HG03378 (cell line): ENCODE results near the gene PPM1G.
"Not testable (repeated sequence)": the region's sequence is repeated elsewhere in the genome, so short reads cannot be mapped to it uniquely, and the experiment has no call there.

ENCODE experiments used
- ATAC-seq: cut with Tn5 transposase; IDR thresholded peaks from one replicate; pipeline ENCODE4 v1.9.1; 2021; ENCODE audit warnings: mild to moderate bottlenecking, moderate library complexity; ENCODE audit not compliant: unreplicated experiment

The PPM1G gene, protein sequence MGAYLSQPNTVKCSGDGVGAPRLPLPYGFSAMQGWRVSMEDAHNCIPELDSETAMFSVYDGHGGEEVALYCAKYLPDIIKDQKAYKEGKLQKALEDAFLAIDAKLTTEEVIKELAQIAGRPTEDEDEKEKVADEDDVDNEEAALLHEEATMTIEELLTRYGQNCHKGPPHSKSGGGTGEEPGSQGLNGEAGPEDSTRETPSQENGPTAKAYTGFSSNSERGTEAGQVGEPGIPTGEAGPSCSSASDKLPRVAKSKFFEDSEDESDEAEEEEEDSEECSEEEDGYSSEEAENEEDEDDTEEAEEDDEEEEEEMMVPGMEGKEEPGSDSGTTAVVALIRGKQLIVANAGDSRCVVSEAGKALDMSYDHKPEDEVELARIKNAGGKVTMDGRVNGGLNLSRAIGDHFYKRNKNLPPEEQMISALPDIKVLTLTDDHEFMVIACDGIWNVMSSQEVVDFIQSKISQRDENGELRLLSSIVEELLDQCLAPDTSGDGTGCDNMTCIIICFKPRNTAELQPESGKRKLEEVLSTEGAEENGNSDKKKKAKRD

DNA sequence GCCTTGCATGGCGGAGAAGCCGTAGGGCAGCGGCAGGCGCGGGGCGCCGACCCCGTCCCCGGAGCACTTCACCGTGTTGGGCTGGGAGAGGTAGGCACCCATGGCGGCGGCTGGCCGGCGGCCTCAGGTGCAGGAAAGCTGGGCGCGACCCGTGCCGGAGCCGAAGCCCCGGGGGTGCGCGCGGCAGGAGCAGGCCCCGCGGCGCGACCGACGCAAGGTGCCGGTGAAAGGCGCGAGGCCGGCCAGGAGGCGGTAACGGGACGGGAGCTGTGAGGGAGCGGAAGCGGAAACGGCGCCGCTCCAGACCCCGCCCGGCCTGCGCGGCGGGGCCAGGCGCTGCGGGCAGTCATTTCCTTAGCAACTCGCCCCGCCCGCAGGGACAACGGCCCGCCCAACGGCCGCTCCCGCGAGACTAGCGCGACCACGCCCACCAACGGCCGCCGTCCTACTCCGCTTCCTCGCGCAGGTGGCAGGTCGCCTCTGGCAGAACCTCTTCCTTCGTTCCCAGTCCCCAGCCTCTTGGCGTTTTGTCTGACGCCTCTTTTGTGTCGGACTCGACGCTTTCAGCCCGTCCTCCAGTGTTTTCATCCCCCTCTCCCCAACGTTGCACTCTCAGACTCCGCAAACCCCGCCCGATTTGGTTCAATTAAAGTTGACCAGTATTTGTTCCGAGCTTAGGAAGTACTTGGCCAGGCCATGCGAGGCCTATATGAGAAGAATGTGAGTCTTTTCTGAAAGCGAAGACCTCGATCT is at the start of gene PPM1G:
TSS of gene PPM1G (minus strand) at position 271 of the 753 bp plus-strand sequence. CDS start at position 102, 169 bp downstream.
- peak; percentile 70 for ATAC-seq

DNA sequence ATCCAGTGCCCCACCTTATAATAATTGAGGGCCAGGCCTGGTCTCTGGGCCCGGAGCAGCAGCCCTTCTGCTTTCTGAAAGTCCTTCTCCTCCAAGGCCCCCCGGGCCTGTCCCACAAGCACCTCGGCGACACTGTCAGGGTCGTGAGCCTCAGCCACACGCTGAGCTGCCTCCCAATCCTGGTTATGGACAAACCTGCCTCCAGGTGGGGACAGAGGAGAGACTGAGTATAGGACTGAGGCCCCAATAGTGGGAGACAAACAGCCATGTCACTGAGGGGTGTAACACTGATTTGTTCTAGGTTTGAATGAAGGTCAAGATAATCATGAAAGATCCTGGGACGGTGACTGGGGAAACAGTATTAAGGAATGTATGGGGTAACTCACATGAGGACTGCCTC is 44.6 kb upstream of the PPM1G start:
- no peak for ATAC-seq

DNA sequence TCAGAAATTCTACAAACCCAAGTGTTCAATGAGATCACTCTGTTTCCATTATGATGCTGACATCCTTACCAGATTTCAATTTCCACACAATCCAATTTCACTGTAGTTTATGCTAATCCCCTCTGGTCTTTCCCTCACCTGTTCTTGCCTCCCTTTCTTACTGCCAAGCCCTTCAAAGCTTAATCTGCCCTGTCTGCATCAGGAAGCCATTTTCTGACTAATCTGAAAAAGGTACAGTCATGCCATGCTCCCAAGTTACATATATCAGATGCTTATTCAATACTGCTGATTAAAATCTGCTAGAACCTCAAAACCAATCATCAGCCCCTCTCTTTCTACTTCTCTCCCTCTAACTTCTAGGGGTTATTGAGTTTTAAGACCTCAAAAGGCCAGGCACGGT is 41.7 kb upstream of the PPM1G start:
- no peak for ATAC-seq

DNA sequence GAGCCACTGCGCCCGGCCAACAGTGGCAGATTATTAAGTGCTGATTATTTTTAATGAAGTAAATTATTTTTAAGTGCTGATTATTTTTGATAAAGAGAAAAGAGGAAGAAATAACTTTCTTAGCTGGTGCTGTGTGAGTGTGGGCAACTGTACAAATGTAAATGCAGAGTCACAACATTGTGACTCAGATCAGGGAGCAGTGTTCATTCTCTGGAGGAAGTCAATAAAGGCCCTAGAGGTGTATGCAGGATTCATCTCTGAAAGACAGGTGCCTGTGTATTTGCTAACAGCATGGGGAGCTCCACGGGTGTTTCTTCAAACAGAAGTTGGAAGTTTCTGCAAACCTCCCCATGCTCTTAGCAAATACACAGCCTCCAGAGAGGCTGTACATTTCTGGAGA is 39.0 kb upstream of the PPM1G start:
- no peak for ATAC-seq

DNA sequence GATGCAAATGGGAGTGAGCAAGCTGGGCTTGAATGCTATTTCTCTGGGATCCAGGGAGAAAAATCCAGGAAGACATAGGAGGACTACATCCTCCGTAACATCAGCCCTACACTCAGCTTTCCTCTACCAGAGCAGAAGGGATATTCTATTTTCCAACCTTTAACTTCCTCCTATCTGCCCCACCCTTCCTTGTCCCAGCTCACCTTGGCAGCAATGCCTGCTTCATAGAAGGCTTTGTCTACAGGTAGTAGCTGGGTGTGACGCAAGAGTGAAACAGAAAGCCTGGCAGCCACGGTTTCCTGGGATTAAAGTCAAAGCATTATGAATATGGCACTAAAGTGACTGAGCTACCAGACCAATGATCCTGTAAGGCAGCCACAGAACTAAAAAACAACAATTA is 36.7 kb upstream of the PPM1G start:
- ATAC-seq = no peak

DNA sequence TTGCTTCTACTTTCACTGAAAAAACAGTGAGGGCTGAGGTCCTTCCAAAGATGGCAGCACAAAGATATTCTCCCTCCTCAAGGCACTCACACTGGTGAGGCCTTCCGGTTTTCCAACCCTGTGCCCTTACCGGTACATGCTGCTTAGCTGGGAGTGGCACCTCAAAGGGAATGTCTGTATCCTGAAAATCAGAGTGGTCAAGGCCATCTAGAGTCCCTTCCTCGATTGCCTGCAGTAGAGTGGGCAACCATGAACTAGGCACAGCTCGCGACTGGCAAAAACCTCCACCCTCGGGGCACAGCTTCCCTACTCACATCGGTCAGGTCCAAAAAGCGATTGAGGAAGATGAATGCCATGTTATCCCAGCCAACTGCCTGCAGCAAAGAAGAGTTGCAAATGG is 36.2 kb upstream of the PPM1G start:
- ATAC-seq = no peak

DNA sequence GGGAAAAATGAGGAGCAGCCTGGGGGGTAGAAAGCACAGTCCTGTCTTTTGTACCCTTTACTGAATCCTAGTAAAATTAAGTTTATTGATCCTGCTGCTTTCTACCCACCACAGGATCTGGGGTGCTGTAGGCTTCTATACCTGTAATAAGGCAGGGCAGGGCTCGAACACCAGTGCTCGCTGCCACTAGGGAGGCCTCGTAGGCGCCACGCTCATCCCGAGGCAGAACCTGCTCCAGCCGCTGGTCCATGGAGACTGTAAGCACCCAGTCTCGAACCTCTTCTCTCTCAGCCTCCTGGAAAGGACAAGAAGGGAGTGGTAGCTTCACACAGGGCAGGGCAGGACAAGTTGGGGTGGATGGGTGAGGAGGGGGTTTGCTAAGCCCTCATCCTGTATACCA is 35.8 kb upstream of the PPM1G start:
- no peak for ATAC-seq

DNA sequence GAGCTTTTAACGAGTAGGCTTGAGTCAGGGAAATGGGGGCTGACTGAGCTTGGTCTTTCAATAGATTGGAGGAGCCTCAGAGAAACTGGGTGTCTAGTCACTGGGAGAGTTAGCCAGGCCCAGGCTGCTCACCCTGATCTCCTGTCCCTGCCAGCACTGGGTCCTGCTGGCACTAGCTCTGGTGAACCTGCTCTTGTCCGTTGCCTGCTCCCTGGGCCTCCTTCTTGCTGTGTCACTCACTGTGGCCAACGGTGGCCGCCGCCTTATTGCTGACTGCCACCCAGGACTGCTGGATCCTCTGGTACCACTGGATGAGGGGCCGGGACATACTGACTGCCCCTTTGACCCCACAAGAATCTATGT is 33.5 kb upstream of the PPM1G start:
- no peak for ATAC-seq

DNA sequence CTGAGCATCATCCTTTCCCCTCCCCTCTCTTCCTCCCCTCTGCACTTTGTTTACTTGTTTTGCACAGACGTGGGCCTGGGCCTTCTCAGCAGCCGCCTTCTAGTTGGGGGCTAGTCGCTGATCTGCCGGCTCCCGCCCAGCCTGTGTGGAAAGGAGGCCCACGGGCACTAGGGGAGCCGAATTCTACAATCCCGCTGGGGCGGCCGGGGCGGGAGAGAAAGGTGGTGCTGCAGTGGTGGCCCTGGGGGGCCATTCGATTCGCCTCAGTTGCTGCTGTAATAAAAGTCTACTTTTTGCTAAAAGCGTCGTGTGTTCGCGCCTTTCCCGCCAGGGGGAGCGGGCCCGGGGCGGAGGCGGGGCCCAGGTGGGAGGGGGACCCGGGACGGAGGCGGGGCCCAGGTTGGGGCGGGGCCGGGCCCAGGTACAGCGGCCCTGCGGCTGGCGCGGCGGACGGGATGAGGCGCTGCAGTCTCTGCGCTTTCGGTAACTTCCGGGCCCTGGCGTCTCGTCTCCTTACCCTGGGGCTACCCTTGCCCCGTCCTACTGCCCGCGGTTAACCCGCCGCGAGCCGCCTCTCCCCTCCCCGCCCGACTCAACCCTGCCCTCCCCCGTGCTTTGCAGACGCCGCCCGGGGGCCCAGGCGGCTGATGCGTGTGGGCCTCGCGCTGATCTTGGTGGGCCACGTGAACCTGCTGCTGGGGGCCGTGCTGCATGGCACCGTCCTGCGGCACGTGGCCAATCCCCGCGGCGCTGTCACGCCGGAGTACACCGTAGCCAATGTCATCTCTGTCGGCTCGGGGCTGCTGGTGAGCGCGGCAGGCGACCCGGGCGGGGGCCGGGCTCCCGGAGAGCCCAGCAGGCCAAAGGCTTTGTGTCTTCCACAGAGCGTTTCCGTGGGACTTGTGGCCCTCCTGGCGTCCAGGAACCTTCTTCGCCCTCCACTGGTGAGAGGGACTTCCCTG is 32.8 kb upstream of the PPM1G start, which contains the start of gene KRTCAP3:
TSS of gene KRTCAP3 (plus strand) at position 424 of the 962 bp plus-strand sequence. CDS start at position 456, 32 bp downstream.
- no peak for ATAC-seq

DNA sequence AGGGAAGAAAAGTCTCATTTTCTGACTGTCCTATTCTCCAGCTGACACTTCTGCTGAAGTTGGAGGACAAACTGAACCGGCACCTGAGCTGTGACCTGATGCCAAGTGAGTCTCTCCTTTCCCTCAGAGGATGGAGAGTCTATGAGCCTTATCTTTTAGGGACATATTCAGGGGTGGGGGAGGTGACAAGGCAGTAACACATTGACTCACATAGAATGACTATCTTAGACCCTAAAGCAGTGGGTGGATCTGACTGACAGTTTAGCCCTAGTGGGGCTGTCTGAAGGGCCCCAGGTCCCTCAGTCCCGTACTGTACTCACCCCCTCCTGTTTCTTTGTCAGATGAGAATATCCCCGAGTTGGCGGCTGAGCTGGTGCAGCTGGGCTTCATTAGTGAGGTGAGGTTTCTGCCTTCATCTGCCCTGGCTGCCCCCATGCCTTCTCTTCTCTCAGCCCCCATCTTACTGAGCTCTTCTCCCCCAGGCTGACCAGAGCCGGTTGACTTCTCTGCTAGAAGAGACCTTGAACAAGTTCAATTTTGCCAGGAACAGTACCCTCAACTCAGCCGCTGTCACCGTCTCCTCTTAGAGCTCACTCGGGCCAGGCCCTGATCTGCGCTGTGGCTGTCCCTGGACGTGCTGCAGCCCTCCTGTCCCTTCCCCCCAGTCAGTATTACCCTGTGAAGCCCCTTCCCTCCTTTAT is 32.0 kb upstream of the PPM1G start:
- no peak for ATAC-seq

DNA sequence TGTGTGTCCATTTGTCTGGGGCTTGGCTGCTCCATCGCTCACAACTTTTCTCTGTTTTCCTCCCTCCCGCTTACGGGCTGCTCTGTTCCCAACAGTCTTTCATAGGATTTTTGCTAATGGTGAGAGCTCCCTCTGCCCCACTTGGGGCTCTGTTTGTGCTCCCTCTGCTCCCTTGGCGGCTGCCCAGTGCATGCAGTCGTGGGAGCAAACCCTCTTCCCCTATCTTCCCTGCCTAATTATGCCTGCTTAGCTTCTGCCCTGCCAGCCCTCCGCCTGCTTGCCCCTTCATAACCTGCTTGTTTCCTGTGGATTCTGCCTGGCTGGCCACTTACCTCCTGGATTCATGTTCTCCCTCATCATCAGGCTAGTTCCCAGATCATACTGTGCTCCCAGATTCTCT is 26.2 kb upstream of the PPM1G start:
- no peak for ATAC-seq

DNA sequence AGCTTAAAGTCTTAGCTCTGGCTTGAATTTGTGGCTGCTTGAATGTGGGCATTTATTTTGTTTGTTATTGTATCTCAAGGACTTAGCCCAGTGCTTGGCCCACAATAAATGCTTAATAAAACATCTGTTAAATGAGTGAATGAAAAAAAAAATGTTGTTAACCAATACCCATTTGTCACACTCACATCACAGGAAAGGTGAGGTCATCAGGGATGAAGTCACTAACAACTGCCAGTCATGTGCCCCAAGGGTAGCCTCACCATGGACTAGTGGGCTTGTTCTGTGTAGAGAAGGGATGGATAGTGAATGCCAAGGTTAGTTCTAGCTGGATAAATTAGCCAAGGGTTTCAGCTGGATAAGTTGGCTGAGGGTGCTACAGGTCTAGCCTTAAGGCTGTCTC is 22.0 kb upstream of the PPM1G start:
- no peak for ATAC-seq

DNA sequence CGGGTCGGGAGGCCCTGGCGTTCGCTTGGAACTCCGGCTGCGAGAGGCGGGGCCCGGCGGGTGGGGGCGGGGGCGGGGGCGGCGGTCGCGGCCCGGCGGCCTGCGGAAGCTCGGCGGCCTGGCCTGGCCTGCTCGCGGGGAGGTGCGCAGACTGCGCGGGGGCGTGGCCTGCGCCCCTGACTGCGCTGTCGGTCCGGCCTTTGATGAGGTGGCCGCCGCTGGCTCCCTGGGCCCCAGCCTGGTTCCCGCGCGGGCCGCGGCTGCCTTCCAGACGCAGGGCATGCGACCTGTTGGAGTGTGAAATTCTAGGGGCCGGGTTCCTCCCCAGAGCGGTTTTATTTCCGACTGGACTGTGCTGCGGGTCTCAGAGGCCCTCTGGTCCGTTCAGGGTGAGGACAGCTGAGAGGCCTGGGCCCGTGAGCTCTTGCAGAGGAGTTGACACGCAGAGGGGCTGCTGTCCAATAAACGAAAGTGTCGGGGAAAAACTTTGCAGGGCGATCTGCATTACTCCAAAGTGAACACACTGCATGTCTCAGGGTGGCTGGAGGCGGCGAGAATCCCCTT is 19.7 kb upstream of the PPM1G start:
- ATAC-seq = peak; percentile 37

DNA sequence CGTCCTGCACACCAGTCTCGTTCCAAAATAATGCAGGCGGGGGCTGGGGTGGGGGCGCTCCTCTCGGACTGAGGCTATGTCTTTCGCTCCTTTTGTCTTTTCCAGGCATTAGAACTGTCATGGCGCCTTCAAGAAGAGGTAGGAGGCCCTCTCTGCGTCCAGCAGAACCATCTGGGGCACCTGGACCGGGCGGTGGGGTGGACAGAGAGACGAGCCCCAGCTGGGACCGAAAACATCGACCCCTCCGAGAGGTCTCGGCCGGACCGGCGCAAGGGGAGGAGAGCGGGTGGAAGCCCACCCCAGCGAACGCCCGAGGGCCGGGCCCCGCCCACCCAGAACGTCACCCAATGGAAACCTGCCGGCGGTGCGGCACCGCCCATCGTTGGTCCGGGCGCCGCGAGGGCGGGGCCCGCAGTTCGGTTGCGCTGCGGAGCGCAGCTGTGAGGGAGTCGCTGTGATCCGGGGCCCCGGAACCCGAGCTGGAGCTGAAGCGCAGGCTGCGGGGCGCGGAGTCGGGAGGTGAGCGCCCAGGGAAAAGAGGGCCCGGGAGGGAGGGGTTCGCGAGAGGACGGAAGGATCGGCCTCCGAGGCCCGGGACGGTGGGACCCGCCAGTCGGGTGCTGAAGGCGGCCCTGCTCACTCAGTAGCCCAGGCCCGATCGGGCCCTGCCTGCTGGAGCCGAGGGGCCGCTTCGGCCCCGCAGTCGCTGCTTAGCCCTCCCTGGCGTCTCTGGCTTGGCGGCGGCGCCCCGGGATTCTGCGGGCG is 19.0 kb upstream of the PPM1G start, which contains the start of gene NRBP1:
TSS of gene NRBP1 (plus strand) at position 419 of the 765 bp plus-strand sequence. CDS start 4,643 bp downstream, outside the sequence.
- peak; percentile 77 for ATAC-seq

DNA sequence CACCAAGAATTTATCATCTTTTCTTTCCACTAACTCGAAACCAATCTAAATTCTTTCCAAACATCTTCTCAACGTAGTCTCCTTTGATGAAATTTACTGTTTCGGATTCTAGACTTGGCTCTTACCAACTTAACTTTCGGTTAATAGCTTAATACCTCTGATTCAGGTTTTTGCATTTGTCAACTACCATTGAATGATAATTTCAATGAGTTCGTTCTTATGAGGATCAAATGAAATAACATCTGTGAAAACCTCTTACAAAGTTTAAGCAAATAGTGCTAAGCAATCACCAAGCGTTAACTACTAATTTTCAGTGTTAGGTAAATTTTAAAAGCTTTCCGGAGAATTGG is 18.4 kb upstream of the PPM1G start:
- no peak for ATAC-seq

DNA sequence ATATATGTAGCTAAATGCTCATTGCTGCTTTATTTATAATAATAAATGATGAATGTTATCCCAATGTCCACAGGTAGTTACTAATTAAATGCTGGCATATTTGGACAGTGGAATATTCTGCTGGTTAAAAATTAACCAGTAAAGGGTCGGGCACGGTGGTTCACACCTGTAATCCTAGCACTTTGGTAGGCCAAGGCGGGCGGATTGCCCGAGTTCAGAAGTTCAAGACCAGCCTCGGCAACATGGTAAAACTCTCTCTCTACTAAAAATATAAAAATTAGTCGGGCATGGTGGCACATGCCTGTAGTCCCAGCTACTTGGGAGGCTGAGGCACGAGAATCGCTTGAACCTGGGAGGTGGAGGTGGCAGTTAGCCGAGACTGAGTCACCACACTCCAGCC is 15.6 kb upstream of the PPM1G start:
- not testable (repeated sequence) for ATAC-seq

DNA sequence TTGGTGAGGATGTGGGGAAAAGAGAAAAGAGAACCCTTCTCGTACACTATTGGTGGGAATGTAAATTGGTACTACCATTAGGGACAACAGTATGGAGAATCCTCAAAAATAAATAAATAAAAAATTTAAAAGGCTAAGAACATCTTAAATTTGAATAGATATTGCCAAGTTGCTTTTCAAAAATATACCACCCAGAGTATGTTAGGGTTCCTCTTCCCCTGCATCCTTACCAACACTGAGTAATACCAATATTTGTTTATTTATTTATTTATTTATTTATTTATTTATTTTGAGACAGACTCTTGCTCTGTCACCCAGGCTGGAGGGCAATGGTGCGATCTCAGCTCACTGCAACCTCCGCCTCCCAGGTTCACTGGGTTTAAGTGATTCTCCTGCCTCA is 13.6 kb upstream of the PPM1G start:
- no peak for ATAC-seq

DNA sequence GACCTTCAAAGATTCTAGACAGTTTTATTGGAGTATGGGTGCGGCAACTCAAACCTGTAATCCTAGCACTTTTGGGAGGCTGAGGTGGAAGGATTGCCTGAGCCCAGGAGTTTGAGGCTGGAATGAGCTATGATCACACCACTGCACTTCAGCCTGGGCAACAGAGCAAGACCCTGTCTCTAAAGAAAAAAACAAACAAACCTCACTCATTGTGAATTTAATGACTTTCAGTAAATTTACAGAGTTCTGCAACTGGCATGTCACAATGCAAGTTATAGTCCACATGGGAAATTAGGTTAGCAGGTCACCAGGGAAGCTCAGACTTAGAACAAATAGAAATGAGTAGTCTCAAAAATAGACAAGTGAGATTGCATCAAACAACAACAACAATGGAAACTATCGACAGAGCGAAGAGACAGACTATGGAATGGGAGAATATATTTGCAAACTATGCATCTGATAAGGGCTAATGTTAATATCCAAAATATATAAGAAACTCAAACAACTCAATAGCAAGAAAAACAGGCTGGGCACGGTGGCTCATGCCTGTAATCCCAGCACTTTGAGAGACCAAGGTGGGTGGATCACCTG is 12.4 kb upstream of the PPM1G start:
- no peak for ATAC-seq

DNA sequence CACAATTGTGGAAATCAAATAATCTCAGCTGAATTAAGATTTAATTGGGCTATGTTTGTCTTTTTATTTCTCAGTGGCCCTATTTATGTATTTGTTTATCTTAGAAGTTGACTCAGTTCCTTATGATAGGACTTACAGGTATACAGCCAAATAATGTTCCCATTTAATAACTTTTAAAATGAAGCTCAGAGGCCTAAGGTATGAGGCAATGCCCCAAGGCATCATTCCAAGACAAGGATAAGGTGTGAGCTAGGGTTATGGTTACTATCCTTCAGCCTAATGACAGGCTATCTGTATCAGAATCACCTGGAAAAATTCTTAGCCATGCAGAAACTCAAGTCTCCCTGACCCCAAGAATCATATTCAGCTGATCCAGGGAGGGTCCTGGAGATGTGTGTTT is 11.6 kb upstream of the PPM1G start:
- ATAC-seq = no peak
